Hepatocyte (in vitro differentiated cells): ENCODE results near the gene TPRKB.

Experiments
- EZH2 ChIP-seq: fragments of 200-600 bp; sonication (generic); IDR thresholded peaks from 2 replicates; pipeline ENCODE4 v1.6.1; 2016; ENCODE audit warnings: antibody characterized with exemption, mild to moderate bottlenecking, borderline replicate concordance
- TF ChIP-seq, protein P1 (sequence below): fragments of 200-600 bp; sonication (generic); IDR thresholded peaks from 2 replicates; pipeline ENCODE4 v1.5.1; 2016; ENCODE audit warnings: antibody characterized with exemption, mild to moderate bottlenecking; ENCODE audit not compliant: poor library complexity

- TF ChIP-seq, protein P1, sequence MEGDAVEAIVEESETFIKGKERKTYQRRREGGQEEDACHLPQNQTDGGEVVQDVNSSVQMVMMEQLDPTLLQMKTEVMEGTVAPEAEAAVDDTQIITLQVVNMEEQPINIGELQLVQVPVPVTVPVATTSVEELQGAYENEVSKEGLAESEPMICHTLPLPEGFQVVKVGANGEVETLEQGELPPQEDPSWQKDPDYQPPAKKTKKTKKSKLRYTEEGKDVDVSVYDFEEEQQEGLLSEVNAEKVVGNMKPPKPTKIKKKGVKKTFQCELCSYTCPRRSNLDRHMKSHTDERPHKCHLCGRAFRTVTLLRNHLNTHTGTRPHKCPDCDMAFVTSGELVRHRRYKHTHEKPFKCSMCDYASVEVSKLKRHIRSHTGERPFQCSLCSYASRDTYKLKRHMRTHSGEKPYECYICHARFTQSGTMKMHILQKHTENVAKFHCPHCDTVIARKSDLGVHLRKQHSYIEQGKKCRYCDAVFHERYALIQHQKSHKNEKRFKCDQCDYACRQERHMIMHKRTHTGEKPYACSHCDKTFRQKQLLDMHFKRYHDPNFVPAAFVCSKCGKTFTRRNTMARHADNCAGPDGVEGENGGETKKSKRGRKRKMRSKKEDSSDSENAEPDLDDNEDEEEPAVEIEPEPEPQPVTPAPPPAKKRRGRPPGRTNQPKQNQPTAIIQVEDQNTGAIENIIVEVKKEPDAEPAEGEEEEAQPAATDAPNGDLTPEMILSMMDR: no peak
- TF ChIP-seq EZH2: no peak
Measured at GRCh38 chr2:73714091-73714490, 23.1 kb downstream of the TPRKB start.
